DND-41 (cell line): ENCODE results near the gene KRT27.

ENCODE experiments used
- ATAC-seq: fragments of 200-7000 bp; cut with Tn5 transposase; 3 replicates; pipeline ENCODE4 v1.9.1; 2021; ENCODE audit warnings: low read depth; ENCODE audit not compliant: insufficient read depth
- DNase-seq: peaks from one replicate; pipeline ENCODE4 v3.0.0-alpha.2; 2020
- H2AFZ ChIP-seq: 2 replicates; pipeline ENCODE4 v1.6.0; 2012; ENCODE audit warnings: low read depth, low read length
- H3K27ac ChIP-seq: 2 replicates; pipeline ENCODE4 v1.5.1; 2012; ENCODE audit warnings: low read length, inconsistent platforms
- H3K27me3 ChIP-seq: fragments of 200-600 bp; sonication (generic); 2 replicates; pipeline ENCODE4 v1.6.0; 2012; ENCODE audit warnings: low read length, mild to moderate bottlenecking, inconsistent platforms; ENCODE audit not compliant: insufficient read depth, poor library complexity
- H3K36me3 ChIP-seq: 2 replicates; pipeline ENCODE4 v1.5.1; 2012; ENCODE audit warnings: low read length, inconsistent platforms; ENCODE audit not compliant: insufficient read depth
- H3K4me1 ChIP-seq: 2 replicates; pipeline ENCODE4 v1.5.1; 2012; ENCODE audit warnings: mild to moderate bottlenecking, low read length; ENCODE audit not compliant: insufficient read depth
- H3K4me2 ChIP-seq: 2 replicates; pipeline ENCODE4 v1.6.0; 2012; ENCODE audit warnings: mild to moderate bottlenecking, moderate library complexity, low read length, inconsistent platforms; ENCODE audit not compliant: insufficient read depth
- H3K4me3 ChIP-seq, 2 experiments: fragments of 200-600 bp in 1 of 2; shearing (Covaris generic) in 1 of 2; 2 replicates each; pipeline ENCODE4 v1.5.1; 2012 to 2016; ENCODE audit warnings: inconsistent platforms in 2 of 2, low read length in 2 of 2, mild to moderate bottlenecking in 2 of 2, low read depth in 1 of 2, moderate library complexity in 1 of 2
- H3K79me2 ChIP-seq: 2 replicates; pipeline ENCODE4 v1.6.0; 2012; ENCODE audit warnings: low read length, inconsistent platforms; ENCODE audit not compliant: insufficient read depth
- H3K9ac ChIP-seq: 2 replicates; pipeline ENCODE4 v1.6.0; 2012; ENCODE audit warnings: low read depth, mild to moderate bottlenecking, inconsistent platforms, low read length, moderate library complexity
- H3K9me3 ChIP-seq: 2 replicates; pipeline ENCODE4 v1.5.1; 2012; ENCODE audit warnings: low read length, moderate library complexity, mild to moderate bottlenecking, inconsistent platforms; ENCODE audit not compliant: insufficient read depth, severe bottlenecking
- H4K20me1 ChIP-seq: 2 replicates; pipeline ENCODE4 v1.6.0; 2012; ENCODE audit warnings: low read length; ENCODE audit not compliant: insufficient read depth
- CTCF ChIP-seq: IDR thresholded peaks from 2 replicates; pipeline ENCODE4 v1.5.1; 2012; ENCODE audit warnings: borderline replicate concordance, low read length, moderate library complexity, mild to moderate bottlenecking; ENCODE audit not compliant: poor library complexity, severe bottlenecking; ENCODE audit errors: extremely low read depth
- EZH2 ChIP-seq: IDR thresholded peaks from 3 replicates; pipeline ENCODE4 v1.6.1; 2012; ENCODE audit warnings: borderline replicate concordance, low read depth, mild to moderate bottlenecking, moderate library complexity, low read length, inconsistent platforms; ENCODE audit not compliant: severe bottlenecking

KRT27 gene

GRCh38 chr17:40791111-40791510 is 8.8 kb upstream of the KRT27 start:
- H3K9ac ChIP-seq: no peak overlapping the region
- no peak for TF ChIP-seq CTCF
- TF ChIP-seq EZH2: no peak
- no peak for ATAC-seq

GRCh38 chr17:40779181-40779909 is 3.0 kb downstream of the KRT27 start:
- no peaks in the 10 kb centered on the region for H3K36me3 ChIP-seq
- H3K4me2 ChIP-seq: no peak overlapping the region
- peaks cover 12% of the 10 kb centered on the region for H3K27me3 ChIP-seq
- H3K4me1 ChIP-seq: no peaks in the 10 kb centered on the region
- no peaks in the 10 kb centered on the region for H4K20me1 ChIP-seq
- H3K4me3 ChIP-seq: no peak overlapping the region
- TF ChIP-seq EZH2 (no peak), CTCF (no peak)
- DNase-seq (no peak), ATAC-seq (no peak)
- H2AFZ ChIP-seq: no peak overlapping the region
- no peaks in the 10 kb centered on the region for H3K9me3 ChIP-seq
- H3K9ac ChIP-seq: no peak overlapping the region
- no peaks in the 10 kb centered on the region for H3K79me2 ChIP-seq
- H3K27ac ChIP-seq: no peak overlapping the region

More at GRCh38 chr17:40791111-40791510, 8.8 kb upstream of the KRT27 start:
- H3K27ac ChIP-seq: no peak overlapping the region
- no peak for DNase-seq
- no peaks in the 10 kb centered on the region for H3K36me3 ChIP-seq
- no peaks in the 10 kb centered on the region for H4K20me1 ChIP-seq
- no peaks in the 10 kb centered on the region for H3K4me1 ChIP-seq
- peaks cover 25% of the 10 kb centered on the region for H3K27me3 ChIP-seq
- no peaks in the 10 kb centered on the region for H3K9me3 ChIP-seq
- H3K79me2 ChIP-seq: no peaks in the 10 kb centered on the region
- H3K4me3 ChIP-seq: no peak overlapping the region
- H2AFZ ChIP-seq: no peak overlapping the region
- no peak overlapping the region for H3K4me2 ChIP-seq

GRCh38 chr17:40778461-40778860 is 3.9 kb downstream of the KRT27 start:
- Histone ChIP-seq H3K4me1 (no peaks in the 10 kb centered on the region), H3K9me3 (no peaks in the 10 kb centered on the region), H3K4me3 (no peak overlapping the region), H3K9ac (no peak overlapping the region), H2AFZ (no peak overlapping the region), H3K27ac (no peak overlapping the region), H3K79me2 (no peaks in the 10 kb centered on the region), H4K20me1 (no peaks in the 10 kb centered on the region), H3K4me2 (no peak overlapping the region), H3K27me3 (peaks cover 14% of the 10 kb centered on the region), H3K36me3 (no peaks in the 10 kb centered on the region)
- ATAC-seq (no peak), DNase-seq (no peak)
- no peak for TF ChIP-seq CTCF
- TF ChIP-seq EZH2: no peak

- Histone ChIP-seq H3K27ac (no peak overlapping the region), H3K79me2 (no peaks in the 10 kb centered on the region), H2AFZ (no peak overlapping the region), H3K27me3 (peaks cover 12% of the 10 kb centered on the region), H3K9ac (no peak overlapping the region), H3K4me2 (no peak overlapping the region), H3K36me3 (no peaks in the 10 kb centered on the region), H4K20me1 (no peaks in the 10 kb centered on the region), H3K9me3 (no peaks in the 10 kb centered on the region), H3K4me1 (no peaks in the 10 kb centered on the region), H3K4me3 (no peak overlapping the region)
- TF ChIP-seq CTCF: no peak
- no peak for TF ChIP-seq EZH2
- ATAC-seq: no peak
- no peak for DNase-seq
Measured at GRCh38 chr17:40777971-40778370, 4.4 kb downstream of the KRT27 start.
